Coronary artery (tissue), 2 donors: Measurements from ENCODE around the gene CAMK2B.

ENCODE experiments used
- DNase-seq: peaks from one replicate; pipeline ENCODE4 v3.0.0-alpha.2; 2017; ENCODE audit warnings: low spot score
- H3K27ac ChIP-seq, 2 donors: fragments of 200-600 bp; sonication (generic); one replicate each; pipeline ENCODE4 v1.5.1; 2016 to 2019
- H3K4me3 ChIP-seq: fragments of 200-600 bp; sonication (generic); 2 replicates; pipeline ENCODE4 v1.5.1; 2016; ENCODE audit warnings: mild to moderate bottlenecking, moderate library complexity
- CTCF ChIP-seq: fragments of 200-600 bp; sonication (generic); IDR thresholded peaks from one replicate; pipeline ENCODE4 v1.5.1; 2019; ENCODE audit warnings: antibody characterized with exemption

CAMK2B gene

DNA sequence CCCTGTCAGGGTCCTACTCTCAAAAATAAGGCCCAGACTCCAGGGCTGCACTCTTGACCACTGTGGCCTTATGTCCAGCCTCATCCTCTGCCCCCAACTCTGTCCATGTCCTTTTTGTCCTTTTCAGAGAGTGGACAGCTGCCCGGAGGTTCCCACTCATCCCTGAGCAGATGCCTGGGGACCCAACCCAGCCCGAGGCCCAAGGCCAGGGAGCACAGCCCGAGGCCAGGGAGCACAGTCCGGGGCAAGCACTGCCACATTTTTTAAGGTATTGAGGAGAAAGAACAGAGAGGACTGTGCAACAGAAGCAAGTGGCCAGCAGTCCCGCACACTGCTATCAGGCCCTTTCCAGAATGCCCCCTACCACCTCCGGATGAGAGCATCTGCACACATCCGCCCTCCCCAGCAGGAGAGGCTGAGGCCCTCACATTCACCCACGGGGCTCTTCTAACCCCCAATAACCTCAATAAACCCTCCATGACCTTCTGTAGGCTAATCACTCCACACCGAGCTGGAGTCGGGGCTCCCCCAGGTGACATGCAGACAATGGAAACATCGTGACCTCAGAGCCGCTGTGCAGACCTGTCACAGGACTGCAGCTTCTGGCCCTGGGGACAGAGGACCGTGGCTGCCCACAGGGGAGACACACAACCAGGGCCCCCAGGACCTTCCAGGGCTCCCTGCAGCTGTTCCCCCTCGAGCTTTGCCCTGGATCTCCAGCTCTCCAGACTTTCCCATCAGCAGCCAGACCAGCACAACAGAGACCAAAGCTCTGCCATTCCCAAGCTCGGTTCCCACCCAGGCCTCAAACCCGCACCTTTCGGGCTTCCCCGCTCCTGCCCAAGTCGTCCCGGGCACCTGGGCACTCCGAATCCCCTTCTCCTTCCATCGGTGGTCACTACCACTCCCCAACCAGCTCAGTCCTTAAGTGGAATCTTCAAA lies 51.4 kb downstream of the CAMK2B start:
- no peak for TF ChIP-seq CTCF
- Histone ChIP-seq H3K27ac (no peak overlapping the region), H3K4me3 (no peak overlapping the region)
- no peak for DNase-seq

DNA sequence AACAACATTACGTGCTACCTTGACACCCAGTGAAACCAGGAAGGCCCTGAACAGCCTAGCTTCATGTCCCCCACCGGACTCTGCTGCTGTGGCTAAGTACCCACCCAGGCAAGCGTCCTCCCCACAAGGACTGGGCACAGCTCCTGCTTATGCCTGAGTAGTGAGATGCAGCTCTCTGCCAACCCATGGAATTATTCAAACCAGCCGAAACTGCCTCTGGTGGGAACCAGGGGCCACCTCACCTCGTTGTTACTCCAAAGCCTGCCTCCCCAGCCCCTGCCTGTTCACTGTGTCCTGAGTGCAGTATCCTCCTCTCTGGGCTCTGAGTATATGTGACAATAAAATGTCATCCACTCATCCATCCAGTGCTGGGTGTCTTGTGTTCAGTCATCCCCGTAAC lies 52.4 kb downstream of the CAMK2B start:
- Histone ChIP-seq H3K4me3 (no peak overlapping the region), H3K27ac (no peak overlapping the region)
- DNase-seq, result no peak
- TF ChIP-seq CTCF, result no peak

DNA sequence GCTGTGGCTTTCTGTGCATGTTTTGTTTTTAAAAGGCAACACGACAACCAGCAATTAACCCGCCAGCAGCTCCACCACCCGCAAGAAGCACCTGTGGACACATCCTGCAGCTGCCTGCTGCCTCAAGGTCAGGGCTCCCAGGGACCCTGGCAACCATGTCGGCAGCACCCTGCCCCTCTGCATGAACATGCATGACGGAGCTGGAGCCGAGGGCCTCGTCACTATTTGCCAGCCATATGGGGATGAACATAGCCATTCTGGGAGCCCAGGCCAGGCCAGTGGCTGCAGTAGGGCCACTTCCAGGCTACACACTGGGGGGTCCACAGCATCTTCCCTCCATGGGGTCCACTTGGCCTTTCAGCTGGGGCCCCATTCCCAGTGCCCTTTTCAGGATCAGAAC lies 52.9 kb downstream of the CAMK2B start:
- no peak for DNase-seq
- no peak for TF ChIP-seq CTCF
- Histone ChIP-seq H3K27ac (no peak overlapping the region), H3K4me3 (no peak overlapping the region)

GRCh38 chr7:44269943-44270493 lies 55.4 kb downstream of the CAMK2B start:
- no peak for TF ChIP-seq CTCF
- DNase-seq, result no peak
- Histone ChIP-seq H3K4me3 (no peak overlapping the region), H3K27ac (no peak overlapping the region)

DNA sequence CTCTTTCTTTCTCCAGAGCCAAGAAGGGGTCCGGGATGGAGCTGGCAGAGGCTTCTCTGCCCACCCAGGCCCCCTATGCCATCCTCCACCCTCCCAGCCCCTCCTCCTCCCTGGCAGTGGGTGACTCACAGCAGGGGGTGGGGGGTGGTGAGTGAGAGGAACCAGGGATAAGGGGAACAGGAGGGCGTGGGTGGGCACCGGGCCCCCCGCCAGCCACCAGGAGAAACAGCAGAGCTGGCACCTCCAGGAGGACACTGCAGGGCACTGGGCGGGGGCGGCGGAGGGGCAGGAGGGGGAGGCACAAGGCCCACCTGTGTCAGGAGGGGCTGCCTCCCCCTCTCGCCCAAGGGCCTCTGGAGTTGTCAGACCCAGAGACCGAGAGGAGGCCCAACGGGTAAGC lies 56.0 kb downstream of the CAMK2B start:
- H3K27ac ChIP-seq, result no peak overlapping the region
- H3K4me3 ChIP-seq, result no peak overlapping the region
- no peak for DNase-seq
- TF ChIP-seq CTCF, result no peak

GRCh38 chr7:44268671-44269070 lies 56.7 kb downstream of the CAMK2B start:
- no peak for TF ChIP-seq CTCF
- DNase-seq, result no peak
- Histone ChIP-seq H3K4me3 (no peak overlapping the region), H3K27ac (no peak overlapping the region)
